Activated T-cell treated with anti-CD3 and anti-CD28 coated beads, Interleukin-2, amount 50 U/mL, for 24 hours (primary cell): ENCODE results near the gene DLX2.

Source experiments
- DNase-seq: peaks from one replicate; pipeline ENCODE4 v3.0.0-alpha.2; 2020
- H3K27ac Mint-ChIP-seq: 2 replicates; pipeline ENCODE4 v1.8.0; 2020; ENCODE audit warnings: mild to moderate bottlenecking, mixed read lengths
- H3K27me3 Mint-ChIP-seq: 2 replicates; pipeline ENCODE4 v1.8.0; 2020; ENCODE audit warnings: mixed read lengths
- H3K36me3 Mint-ChIP-seq: 2 replicates; pipeline ENCODE4 v1.8.0; 2020; ENCODE audit warnings: low read depth, mixed read lengths
- H3K4me1 Mint-ChIP-seq: 2 replicates; pipeline ENCODE4 v1.8.0; 2020; ENCODE audit warnings: low read depth, mixed read lengths
- H3K4me3 Mint-ChIP-seq: 2 replicates; pipeline ENCODE4 v1.8.0; 2020; ENCODE audit warnings: mild to moderate bottlenecking, moderate library complexity, mixed read lengths
- H3K9me3 Mint-ChIP-seq: 2 replicates; pipeline ENCODE4 v1.8.0; 2020; ENCODE audit warnings: mixed read lengths

Gene DLX2

GRCh38 chr2:172091761-172092566 lies 10.7 kb downstream of the DLX2 start:
- DNase-seq: no peak
- peaks cover 95% of the 10 kb centered on the region for H3K27me3 Mint-ChIP-seq
- H3K9me3 Mint-ChIP-seq: no peaks in the 10 kb centered on the region
- no peak overlapping the region for H3K27ac Mint-ChIP-seq
- H3K4me3 Mint-ChIP-seq: no peak overlapping the region
- peaks cover 42% of the 10 kb centered on the region for H3K4me1 Mint-ChIP-seq
- H3K36me3 Mint-ChIP-seq: no peaks in the 10 kb centered on the region

- H3K9me3 Mint-ChIP-seq: no peaks in the 10 kb centered on the region
- peaks cover 96% of the 10 kb centered on the region for H3K27me3 Mint-ChIP-seq
- DNase-seq: peak; percentile 33
- H3K36me3 Mint-ChIP-seq: no peaks in the 10 kb centered on the region
- peaks cover 45% of the 10 kb centered on the region for H3K4me1 Mint-ChIP-seq
- no peak overlapping the region for H3K27ac Mint-ChIP-seq
- no peak overlapping the region for H3K4me3 Mint-ChIP-seq
Measured at GRCh38 chr2:172091000-172091641, 11.6 kb downstream of the DLX2 start.

DNA sequence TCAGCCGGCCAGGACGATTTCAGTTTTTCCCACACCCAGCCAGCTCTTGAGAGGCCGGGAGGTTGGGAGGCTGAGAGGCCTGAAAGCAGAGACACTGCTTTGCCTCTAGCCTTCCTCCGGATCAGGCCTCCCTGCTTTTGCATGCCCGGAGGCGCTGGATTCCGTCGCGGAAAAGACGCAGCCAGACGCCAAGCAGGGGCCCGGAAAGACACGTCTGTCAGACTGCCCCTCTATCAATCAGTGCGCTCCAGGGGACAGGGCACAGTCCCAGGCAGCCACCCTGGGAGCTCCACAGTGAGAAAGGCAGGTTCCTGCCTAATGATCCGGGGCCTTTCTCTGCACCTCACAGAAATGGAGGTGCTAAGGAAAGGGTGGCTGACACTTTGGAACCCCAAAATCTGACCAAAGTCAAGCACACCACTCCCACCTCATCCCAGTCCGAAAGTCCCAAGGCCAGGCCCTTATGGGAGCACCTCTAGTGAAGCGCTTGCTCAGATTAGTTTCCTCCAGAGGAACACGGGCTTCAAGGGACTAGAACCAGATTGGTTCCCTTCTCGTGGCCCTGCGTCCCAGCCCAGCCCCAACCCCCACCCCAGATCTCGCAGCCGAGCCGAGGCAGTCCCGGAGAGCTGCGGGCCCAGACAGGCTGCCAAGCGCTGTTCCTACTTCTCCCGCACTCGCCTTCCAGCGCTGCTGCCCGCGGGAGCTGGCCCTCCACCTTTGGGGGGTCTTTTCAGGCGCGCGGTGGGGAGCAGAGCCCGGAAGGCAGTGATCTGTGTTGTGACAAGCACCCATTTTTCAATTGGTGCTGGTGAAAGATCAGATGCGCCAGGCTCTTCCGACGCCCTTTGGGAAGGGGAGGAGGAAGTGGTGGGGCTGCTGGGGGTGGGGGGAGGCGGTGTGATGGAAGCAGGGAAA lies 12.4 kb downstream of the DLX2 start:
- H3K4me3 Mint-ChIP-seq: no peak overlapping the region
- no peak overlapping the region for H3K27ac Mint-ChIP-seq
- no peaks in the 10 kb centered on the region for H3K36me3 Mint-ChIP-seq
- H3K4me1 Mint-ChIP-seq: peaks cover 44% of the 10 kb centered on the region
- DNase-seq: peak; percentile 44
- H3K9me3 Mint-ChIP-seq: no peaks in the 10 kb centered on the region
- peaks cover 96% of the 10 kb centered on the region for H3K27me3 Mint-ChIP-seq

DNA sequence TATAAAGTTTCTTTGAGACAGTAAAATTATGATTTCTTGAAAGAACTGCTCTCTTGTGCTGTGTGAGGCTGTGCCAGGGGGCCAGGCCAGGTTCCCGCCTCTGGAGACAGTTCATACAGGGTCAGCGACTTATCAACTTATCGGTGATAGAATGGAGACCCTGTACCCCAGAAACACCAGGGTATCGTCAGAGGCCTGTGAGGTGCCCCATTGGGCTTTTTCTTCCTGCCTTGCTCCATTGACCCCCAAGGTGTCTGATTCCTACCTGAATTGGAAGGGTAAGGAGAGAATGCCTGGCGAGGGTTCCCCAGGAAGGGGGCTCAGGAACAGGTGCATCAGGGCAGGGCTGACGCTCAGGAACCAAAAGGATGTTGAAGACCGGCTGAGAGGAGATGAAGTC lies 13.1 kb downstream of the DLX2 start:
- Mint-ChIP-seq H3K27me3 (peaks cover 98% of the 10 kb centered on the region), H3K36me3 (no peaks in the 10 kb centered on the region), H3K4me3 (no peak overlapping the region), H3K4me1 (peaks cover 45% of the 10 kb centered on the region), H3K27ac (no peak overlapping the region), H3K9me3 (no peaks in the 10 kb centered on the region)
- DNase-seq: peak; percentile 37

DNA sequence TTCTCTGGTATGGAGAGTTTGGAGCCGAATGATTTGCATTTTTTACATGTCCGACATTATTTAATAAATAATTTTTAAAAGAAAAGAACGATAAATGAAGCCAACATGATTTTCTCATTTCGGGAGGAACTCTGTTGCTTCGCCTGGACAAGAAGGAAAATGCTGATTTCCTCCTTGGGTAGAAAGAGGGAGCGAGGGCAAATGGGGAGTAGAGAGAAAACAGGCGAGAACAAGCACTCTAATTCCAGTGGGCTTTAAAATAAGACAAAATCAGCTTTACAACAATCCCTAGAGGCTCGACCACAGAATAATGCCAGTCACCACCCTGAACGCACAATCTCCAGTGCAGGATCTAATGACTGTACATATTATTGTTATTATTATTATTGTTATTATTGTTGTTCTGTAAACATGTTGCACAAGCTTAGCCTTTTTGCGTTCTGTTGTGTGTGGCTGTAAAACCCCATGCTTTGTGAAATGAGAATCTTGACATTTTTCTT lies 13.6 kb downstream of the DLX2 start:
- no peak overlapping the region for H3K27ac Mint-ChIP-seq
- no peak overlapping the region for H3K4me3 Mint-ChIP-seq
- H3K4me1 Mint-ChIP-seq: peaks cover 46% of the 10 kb centered on the region
- no peaks in the 10 kb centered on the region for H3K9me3 Mint-ChIP-seq
- no peaks in the 10 kb centered on the region for H3K36me3 Mint-ChIP-seq
- no peak for DNase-seq
- peaks cover 98% of the 10 kb centered on the region for H3K27me3 Mint-ChIP-seq

GRCh38 chr2:172088245-172089004 lies 14.3 kb downstream of the DLX2 start:
- H3K4me1 Mint-ChIP-seq: peaks cover 50% of the 10 kb centered on the region
- H3K9me3 Mint-ChIP-seq: no peaks in the 10 kb centered on the region
- H3K27me3 Mint-ChIP-seq: peaks cover 98% of the 10 kb centered on the region
- DNase-seq: peak; percentile 39
- peak overlapping the region; percentile 77 for H3K27ac Mint-ChIP-seq
- no peak overlapping the region for H3K4me3 Mint-ChIP-seq
- no peaks in the 10 kb centered on the region for H3K36me3 Mint-ChIP-seq

- DNase-seq: peak; percentile 46
- H3K36me3 Mint-ChIP-seq: no peaks in the 10 kb centered on the region
- peaks cover 52% of the 10 kb centered on the region for H3K4me1 Mint-ChIP-seq
- H3K27me3 Mint-ChIP-seq: peaks cover 98% of the 10 kb centered on the region
- peak overlapping the region; percentile 52 for H3K4me3 Mint-ChIP-seq
- peak overlapping the region; percentile 77 for H3K27ac Mint-ChIP-seq
- H3K9me3 Mint-ChIP-seq: no peaks in the 10 kb centered on the region
Measured at GRCh38 chr2:172087780-172088244, 14.9 kb downstream of the DLX2 start.

GRCh38 chr2:172087207-172087779 lies 15.4 kb downstream of the DLX2 start:
- no peaks in the 10 kb centered on the region for H3K9me3 Mint-ChIP-seq
- H3K4me3 Mint-ChIP-seq: peak overlapping the region; percentile 52
- H3K4me1 Mint-ChIP-seq: peaks cover 54% of the 10 kb centered on the region

DNA sequence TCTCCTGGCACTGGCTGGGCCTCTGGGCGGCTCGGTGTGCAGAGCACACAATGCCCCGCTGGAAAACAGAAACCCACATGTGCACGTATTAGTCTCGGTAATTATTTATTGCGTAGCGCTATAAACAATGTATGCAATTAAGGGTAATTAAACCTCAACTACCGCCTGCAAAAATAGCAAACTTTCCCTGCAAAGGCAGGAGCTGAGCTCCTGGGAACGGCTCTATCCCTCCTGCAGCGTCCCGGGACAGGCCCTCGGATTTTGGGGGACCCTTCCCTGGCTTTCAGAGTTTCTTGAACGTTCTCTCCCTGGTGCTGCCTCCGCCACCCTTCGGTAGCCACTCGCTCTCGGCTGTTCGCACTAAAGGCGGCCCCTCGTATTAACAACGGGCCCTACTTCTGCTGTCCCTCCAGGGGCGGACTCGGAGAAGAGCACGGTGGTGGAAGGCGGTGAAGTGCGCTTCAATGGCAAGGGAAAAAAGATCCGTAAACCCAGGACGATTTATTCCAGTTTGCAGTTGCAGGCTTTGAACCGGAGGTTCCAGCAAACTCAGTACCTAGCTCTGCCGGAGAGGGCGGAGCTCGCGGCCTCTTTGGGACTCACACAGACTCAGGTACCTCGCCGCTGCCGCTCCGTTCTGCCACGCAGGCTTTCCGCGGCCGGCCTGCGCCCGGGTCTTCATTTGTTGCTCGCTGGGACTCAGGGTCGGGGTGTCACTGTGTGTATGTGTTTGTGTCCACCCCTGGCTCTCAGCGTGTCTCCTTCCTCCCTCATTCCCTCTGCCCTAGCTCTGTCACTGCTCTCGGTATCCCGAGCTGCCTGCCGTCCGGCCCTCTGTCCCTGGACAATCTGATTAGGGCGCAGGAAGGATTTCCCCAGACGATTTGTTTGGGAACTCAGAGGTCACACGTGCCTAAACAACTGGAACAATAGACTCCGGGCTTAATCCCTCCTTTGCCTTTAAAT lies 16.2 kb downstream of the DLX2 start:
- peak overlapping the region; percentile 64 for H3K27ac Mint-ChIP-seq
- peak; percentile 71 for DNase-seq
- no peaks in the 10 kb centered on the region for H3K9me3 Mint-ChIP-seq
- no peaks in the 10 kb centered on the region for H3K36me3 Mint-ChIP-seq
- peak overlapping the region; percentile 52 for H3K4me3 Mint-ChIP-seq
- peaks cover 54% of the 10 kb centered on the region for H3K4me1 Mint-ChIP-seq
- H3K27me3 Mint-ChIP-seq: peaks cover 98% of the 10 kb centered on the region

More at GRCh38 chr2:172087207-172087779, 15.4 kb downstream of the DLX2 start:
- Mint-ChIP-seq H3K36me3 (no peaks in the 10 kb centered on the region), H3K27me3 (peaks cover 98% of the 10 kb centered on the region), H3K27ac (peak overlapping the region; percentile 77)
- peak; percentile 30 for DNase-seq

GRCh38 chr2:172085460-172086159 lies 17.1 kb downstream of the DLX2 start, which contains the start of gene DLX1:
TSS of gene DLX1 (plus strand) at chr2:172085507. CDS start at chr2:172085678, 171 bp downstream.
- no peaks in the 10 kb centered on the region for H3K36me3 Mint-ChIP-seq
- H3K27me3 Mint-ChIP-seq: peaks cover 100% of the 10 kb centered on the region
- peak; percentile 45 for DNase-seq
- no peaks in the 10 kb centered on the region for H3K9me3 Mint-ChIP-seq
- peak within 1 kb of the TSS; percentile 68 for H3K27ac Mint-ChIP-seq
- peaks cover 54% of the 10 kb centered on the region for H3K4me1 Mint-ChIP-seq
- peak within 1 kb of the TSS; percentile 77 for H3K4me3 Mint-ChIP-seq

DNA sequence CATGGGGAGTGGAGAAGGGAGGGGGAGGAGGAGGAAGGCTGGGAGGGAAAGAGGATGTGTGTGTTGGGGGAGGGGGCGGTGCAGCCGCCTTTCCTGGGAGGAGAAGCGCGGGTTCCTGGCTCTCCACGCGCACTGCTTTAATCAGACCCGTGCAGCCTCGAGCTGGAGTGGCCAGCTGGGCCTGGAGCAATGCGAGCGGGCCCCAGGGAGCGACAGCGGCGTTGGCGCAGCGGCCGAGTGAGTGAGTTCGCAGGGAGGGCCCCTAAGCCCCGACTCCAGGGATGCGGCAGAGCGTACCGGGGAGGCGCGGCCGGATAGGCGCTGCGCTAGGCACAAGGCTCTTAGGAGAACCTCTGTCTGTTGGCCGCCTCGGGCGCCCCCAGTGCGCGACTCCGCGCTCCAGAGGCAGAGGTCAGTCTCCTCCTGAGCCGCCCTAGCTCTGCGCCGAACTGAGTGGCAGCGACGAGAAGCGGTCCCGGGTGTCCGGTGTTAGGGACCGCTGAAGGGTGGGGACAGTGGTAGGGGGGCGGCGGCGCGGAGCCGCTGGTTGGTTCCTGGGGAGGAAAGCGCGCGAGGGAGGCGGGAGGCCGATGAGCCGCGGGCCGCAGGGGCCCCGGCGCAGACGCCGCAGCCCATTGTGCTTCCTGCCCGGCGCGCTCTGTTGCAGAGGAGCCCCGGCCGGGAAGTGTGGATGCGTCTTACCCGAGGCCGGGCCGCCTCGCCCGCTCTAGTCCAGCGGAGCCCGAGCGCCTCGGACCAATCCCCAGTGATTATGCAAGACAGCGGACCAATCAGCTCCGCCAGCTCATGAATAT lies 17.8 kb downstream of the DLX2 start:
- peak overlapping the region; percentile 68 for H3K27ac Mint-ChIP-seq
- peaks cover under 1% of the 10 kb centered on the region for H3K9me3 Mint-ChIP-seq
- no peaks in the 10 kb centered on the region for H3K36me3 Mint-ChIP-seq
- H3K4me3 Mint-ChIP-seq: peak overlapping the region; percentile 77
- peaks cover 53% of the 10 kb centered on the region for H3K4me1 Mint-ChIP-seq
- DNase-seq: peak; percentile 71
- peaks cover 100% of the 10 kb centered on the region for H3K27me3 Mint-ChIP-seq
